Astrocyte (in vitro differentiated cells and primary cell): Measurements from ENCODE around the gene DNAJC18.

Source experiments
- CTCF ChIP-seq: IDR thresholded peaks from 2 replicates; pipeline ENCODE4 v1.5.1; 2011; ENCODE audit warnings: low read depth, mild to moderate bottlenecking, inconsistent platforms, low read length, moderate library complexity; ENCODE audit not compliant: insufficient read depth
- EZH2 ChIP-seq: IDR thresholded peaks from 2 replicates; pipeline ENCODE4 v1.6.1; 2012; ENCODE audit warnings: mild to moderate bottlenecking, low read length, inconsistent platforms; ENCODE audit not compliant: insufficient read depth

GRCh38 chr5:139361835-139362429, 77.4 kb downstream of the DNAJC18 start:
- no peak for TF ChIP-seq CTCF
- no peak for TF ChIP-seq EZH2
